Suppressor macrophage treated with lipopolysaccharide for 4 hours (primary cell): ENCODE data around the gene CELA3B.
A peak's percentile ranks its signal among the peaks of the same experiment; 100 is the strongest.
"Not testable (repeated sequence)": the region's sequence is repeated elsewhere in the genome, so short reads cannot be mapped to it uniquely, and the experiment has no call there.

Source experiments
- DNase-seq: peaks from one replicate; pipeline ENCODE4 v3.0.0-alpha.2; 2020

CELA3B gene

DNA sequence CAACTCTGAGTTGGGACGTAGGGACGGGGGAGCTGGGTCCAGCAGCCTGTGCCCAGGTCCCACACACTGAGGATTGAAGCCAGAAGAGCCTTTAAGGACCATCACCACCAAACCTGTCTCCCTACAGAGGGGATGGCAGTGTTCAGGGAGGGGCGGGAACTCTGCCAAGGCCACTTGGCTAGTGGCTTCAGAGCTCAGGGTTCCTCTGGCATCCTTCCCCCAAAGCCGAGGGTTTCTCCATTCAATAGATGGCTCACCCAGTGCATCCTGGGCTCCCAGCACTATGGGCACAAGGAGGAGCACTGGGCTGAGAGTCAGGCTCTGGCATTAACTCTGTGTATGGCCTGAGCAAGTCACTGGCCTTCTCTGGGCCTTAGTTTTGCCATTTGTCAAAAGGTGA is 4.4 kb downstream of the CELA3B start:
- not testable (repeated sequence) for DNase-seq

DNA sequence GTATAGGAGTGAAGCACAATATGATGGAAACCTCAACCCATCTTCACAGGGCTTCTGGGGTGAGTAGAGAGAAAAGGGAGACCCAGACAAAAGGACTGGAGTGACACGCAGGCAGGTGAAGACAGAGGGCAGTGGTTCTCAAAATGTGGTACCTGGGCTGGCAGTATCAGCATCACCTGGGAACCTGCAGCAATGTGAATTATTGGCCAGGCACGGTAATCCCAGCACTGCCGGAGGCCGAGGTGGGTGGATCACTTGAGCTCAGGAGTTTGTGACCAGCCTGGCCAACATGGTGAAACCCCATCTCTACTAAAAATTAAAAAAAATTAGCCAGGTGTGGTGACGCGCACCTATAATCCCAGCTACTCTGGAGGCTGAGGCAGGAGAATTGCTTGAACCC is 5.3 kb downstream of the CELA3B start:
- DNase-seq, result not testable (repeated sequence)

DNA sequence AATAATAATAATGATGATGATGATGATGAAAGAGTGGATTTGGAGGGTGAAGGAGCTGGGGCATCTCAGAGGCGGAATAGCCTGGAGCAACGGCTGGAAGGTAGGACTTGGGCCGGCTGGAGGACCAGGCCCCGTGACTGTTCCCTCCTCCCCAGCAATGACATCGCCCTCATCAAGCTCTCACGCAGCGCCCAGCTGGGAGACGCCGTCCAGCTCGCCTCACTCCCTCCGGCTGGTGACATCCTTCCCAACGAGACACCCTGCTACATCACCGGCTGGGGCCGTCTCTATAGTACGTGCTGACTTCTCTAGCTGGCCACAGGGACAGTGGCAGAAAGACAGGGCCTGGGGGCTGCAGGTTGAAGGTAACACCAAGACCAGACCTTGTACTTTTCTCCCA is 6.7 kb downstream of the CELA3B start:
- not testable (repeated sequence) for DNase-seq

- not testable (repeated sequence) for DNase-seq
Observed at GRCh38 chr1:21985893-21986292, 9.1 kb downstream of the CELA3B start.

- DNase-seq, result not testable (repeated sequence)
Observed at GRCh38 chr1:21986386-21986785, 9.6 kb downstream of the CELA3B start.

- DNase-seq, result not testable (repeated sequence)
Observed at GRCh38 chr1:21989672-21990393, 13.0 kb downstream of the CELA3B start.

GRCh38 chr1:21992186-21992585 is 15.4 kb downstream of the CELA3B start:
- not testable (repeated sequence) for DNase-seq

DNA sequence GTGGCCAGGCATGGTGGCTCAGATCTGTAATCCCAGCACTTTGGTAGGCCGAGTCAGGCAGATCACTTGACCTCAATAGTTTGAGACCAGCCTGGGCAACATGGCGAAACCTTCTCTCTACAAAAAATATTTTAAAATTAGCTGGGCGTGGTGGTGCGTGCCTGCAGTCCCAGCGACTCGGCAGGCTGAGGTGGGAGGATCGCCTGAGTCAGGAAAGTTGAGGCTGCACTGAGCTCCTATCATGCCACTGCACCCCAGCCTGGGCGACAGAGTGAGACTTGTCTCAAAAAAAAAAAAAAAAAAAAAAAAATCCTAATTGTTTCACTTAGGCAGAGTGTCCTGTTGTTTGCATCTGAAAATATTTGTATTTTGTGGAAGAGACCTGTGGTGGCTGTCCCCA is 17.9 kb downstream of the CELA3B start:
- DNase-seq, result not testable (repeated sequence)

- DNase-seq, result not testable (repeated sequence)
Observed at GRCh38 chr1:21996663-21996970, 19.8 kb downstream of the CELA3B start.

DNA sequence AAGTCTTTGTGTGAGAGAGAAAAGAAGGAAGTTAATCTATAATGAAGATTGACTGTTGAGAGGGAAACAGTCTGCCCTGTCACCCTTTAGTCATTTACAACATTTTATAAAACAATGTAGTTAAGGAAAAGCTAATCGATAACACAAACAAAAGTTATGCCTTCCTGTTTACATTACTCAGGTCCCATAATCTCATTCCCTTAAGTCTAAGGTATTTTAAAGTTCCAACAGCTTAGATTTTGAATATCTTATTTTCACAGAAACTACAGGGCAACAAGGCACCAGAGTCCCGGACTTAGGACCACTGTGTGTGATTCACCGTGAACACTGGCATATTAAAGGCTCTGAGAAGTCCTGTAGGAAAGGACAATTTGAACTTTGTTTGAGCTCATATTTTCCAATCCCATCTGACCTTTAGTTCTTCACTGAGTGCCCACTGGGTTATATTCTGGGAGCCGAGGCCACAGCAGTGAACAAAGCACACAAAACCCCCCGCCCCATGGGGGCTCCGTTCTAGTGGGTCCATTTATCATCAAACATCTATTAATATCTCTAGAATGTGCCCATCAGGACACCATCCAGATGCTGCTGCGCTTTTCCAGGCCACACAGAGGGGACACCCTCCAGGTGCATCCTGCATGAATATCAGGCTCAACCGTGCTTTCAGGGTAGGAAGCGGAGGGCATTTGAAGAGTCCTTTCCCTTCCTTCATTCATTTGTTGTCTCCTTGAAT is 21.2 kb downstream of the CELA3B start:
- not testable (repeated sequence) for DNase-seq

GRCh38 chr1:21998624-21999294 is 21.9 kb downstream of the CELA3B start:
- not testable (repeated sequence) for DNase-seq

- DNase-seq, result not testable (repeated sequence)
Observed at GRCh38 chr1:21999645-22000044, 22.8 kb downstream of the CELA3B start.

- DNase-seq, result no peak
Observed at GRCh38 chr1:22001409-22001808, 24.6 kb downstream of the CELA3B start, which contains the start of gene CELA3A. Gene CELA3A (plus strand): TSS chr1:22001657. CDS start chr1:22001675, 18 bp downstream.

GRCh38 chr1:22002461-22002860 is 25.6 kb downstream of the CELA3B start:
- DNase-seq, result not testable (repeated sequence)

DNA sequence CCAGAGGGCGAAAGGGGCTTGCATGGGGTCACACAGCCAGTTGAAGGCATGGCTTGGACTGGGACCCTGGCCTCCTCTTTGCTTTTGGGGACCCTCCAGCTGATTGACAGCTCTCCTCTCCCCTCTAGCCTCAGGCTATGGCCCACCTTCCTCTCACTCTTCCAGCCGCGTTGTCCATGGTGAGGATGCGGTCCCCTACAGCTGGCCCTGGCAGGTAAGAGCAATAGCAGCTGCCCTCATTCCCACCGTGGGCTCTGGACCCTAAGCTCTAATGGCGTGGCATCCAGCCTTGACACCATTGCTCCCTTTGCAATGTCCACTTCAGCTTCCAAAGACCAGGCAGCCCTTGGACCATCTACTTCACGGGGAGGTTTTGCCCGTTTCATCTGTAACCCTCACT is 26.1 kb downstream of the CELA3B start:
- DNase-seq, result not testable (repeated sequence)

DNA sequence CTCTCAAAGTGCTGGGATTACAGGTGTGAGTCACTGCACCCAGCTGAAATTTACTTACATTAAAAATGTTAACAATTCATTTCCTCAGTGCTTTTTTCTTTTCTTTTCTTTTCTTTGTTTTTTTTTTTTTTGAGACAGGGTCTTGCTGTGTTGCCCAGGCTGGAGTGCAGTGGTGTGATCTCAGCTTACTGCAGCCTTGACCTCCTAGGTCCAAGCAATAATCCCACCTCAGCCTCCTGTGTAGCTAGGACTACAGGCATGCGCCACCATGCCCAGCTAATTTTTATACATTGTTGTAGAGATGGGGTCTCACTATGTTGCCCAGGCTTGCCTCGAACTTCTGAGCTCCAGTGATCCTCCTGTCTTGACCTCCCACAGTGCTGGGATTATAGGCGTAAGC is 27.1 kb downstream of the CELA3B start:
- DNase-seq, result not testable (repeated sequence)

- DNase-seq, result peak; percentile 55
Observed at GRCh38 chr1:22005261-22006149, 28.7 kb downstream of the CELA3B start.

DNA sequence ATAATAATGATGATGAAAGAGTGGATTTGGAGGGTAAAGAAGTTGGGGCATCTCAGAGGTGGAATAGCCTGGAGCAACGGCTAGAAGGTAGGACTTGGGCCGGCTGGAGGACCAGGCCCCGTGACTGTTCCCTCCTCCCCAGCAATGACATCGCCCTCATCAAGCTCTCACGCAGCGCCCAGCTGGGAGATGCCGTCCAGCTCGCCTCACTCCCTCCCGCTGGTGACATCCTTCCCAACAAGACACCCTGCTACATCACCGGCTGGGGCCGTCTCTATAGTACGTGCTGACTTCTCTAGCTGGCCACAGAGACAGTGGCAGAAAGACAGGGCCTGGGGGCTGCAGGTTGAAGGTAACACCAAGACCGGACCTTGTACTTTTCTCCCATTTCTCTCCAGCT is 29.9 kb downstream of the CELA3B start:
- DNase-seq, result not testable (repeated sequence)

GRCh38 chr1:22007262-22007661 is 30.4 kb downstream of the CELA3B start:
- DNase-seq, result not testable (repeated sequence)

DNA sequence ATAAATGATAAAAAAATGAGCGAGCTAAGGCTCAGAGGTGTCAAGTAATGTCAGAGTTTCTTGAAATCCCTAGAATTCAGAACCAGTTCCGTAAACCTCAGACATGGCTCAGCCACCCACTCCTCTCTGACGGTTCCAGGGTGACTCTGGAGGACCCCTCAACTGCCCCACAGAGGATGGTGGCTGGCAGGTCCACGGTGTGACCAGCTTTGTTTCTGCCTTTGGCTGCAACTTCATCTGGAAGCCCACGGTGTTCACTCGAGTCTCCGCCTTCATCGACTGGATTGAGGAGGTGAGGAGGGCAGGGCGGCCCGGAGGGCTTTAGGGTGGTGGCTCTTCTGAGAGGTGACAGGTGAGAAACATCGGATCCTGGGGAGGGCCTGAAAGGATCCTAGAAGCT is 32.7 kb downstream of the CELA3B start:
- DNase-seq, result not testable (repeated sequence)

GRCh38 chr1:22012752-22013151 is 35.9 kb downstream of the CELA3B start:
- DNase-seq, result not testable (repeated sequence)

- DNase-seq, result not testable (repeated sequence)
Observed at GRCh38 chr1:22014575-22015206, 37.9 kb downstream of the CELA3B start.
